OCI-LY7 (cell line): ENCODE measurements around the gene MT1E.

ENCODE experiments used
- CTCF ChIP-seq: fragments of 200-600 bp; sonication (generic); conservative IDR thresholded peaks from 2 replicates; pipeline ENCODE4 v1.5.1; 2014; ENCODE audit warnings: mild to moderate bottlenecking, antibody characterized with exemption, low read length, moderate library complexity, mixed read lengths
- EZH2phosphoT487 ChIP-seq: fragments of 200-600 bp; sonication (generic); IDR thresholded peaks from 2 replicates; pipeline ENCODE4 v1.6.1; 2018; ENCODE audit warnings: low read depth, borderline replicate concordance, mild to moderate bottlenecking, mixed run types, antibody characterized with exemption, low read length, moderate library complexity, mixed read lengths

- TF ChIP-seq CTCF, result no peak
- no peak for TF ChIP-seq EZH2phosphoT487
Measured at GRCh38 chr16:56649271-56649670, 23.7 kb downstream of the MT1E start.
